ENCODE data around the gene TOM1L2.

Gene TOM1L2

GRCh38 chr17:17844500-17844899 is 127.7 kb downstream of the TOM1L2 start:
- no peak for DNase-seq

GRCh38 chr17:17844079-17844478 is 128.1 kb downstream of the TOM1L2 start:
- no peak for DNase-seq

- DNase-seq = no peak
These were observed 129.1 kb downstream of the TOM1L2 start for GRCh38 chr17:17843096-17843495.

GRCh38 chr17:17842111-17842876 is 129.9 kb downstream of the TOM1L2 start:
- no peak for DNase-seq

- no peak for DNase-seq
These were observed 130.6 kb downstream of the TOM1L2 start for GRCh38 chr17:17841601-17842025.

- DNase-seq = no peak
These were observed 131.2 kb downstream of the TOM1L2 start for GRCh38 chr17:17840751-17841591.

- peak; percentile 78 for DNase-seq
These were observed 132.2 kb downstream of the TOM1L2 start for GRCh38 chr17:17839791-17840707.

GRCh38 chr17:17837966-17838962 is 133.9 kb downstream of the TOM1L2 start:
- DNase-seq = no peak

GRCh38 chr17:17837380-17837821 is 134.8 kb downstream of the TOM1L2 start:
- DNase-seq = no peak

GRCh38 chr17:17836818-17837379 is 135.3 kb downstream of the TOM1L2 start, which contains the start of gene SREBF1:
Gene SREBF1 (minus strand): TSS chr17:17836986. CDS start chr17:17836817, 169 bp downstream.
- peak; percentile 59 for DNase-seq

- DNase-seq = peak; percentile 97
These were observed 135.9 kb downstream of the TOM1L2 start for GRCh38 chr17:17836250-17836817.

- no peak for DNase-seq
These were observed 136.6 kb downstream of the TOM1L2 start for GRCh38 chr17:17835415-17836249.

- DNase-seq = no peak
These were observed 137.2 kb downstream of the TOM1L2 start for GRCh38 chr17:17834974-17835373.

- DNase-seq = no peak
These were observed 138.4 kb downstream of the TOM1L2 start for GRCh38 chr17:17833658-17834357.

GRCh38 chr17:17832032-17832363 is 140.2 kb downstream of the TOM1L2 start:
- no peak for DNase-seq

- DNase-seq = no peak
These were observed 140.8 kb downstream of the TOM1L2 start for GRCh38 chr17:17831208-17832031.

GRCh38 chr17:17830740-17831207 is 141.4 kb downstream of the TOM1L2 start:
- DNase-seq = no peak

GRCh38 chr17:17830269-17830567 is 142.0 kb downstream of the TOM1L2 start:
- DNase-seq = no peak

Measured in stimulated activated CD4-positive, alpha-beta T cell treated with anti-CD3 and anti-CD28 coated beads, Interleukin-12 subunit alpha, Interleukin-12 subunit beta, amount 100 ng/mL, for 4 hours (primary cell).